HepG2 (cell line): Measurements from ENCODE around the gene LMNA. TPM values are rescaled to one million over a fixed set of nuclear protein-coding genes. Genes with fewer than 3 reads are reported as not detected.

Experiments
- BRD4 ChIP-seq: sonication (generic); formaldehyde crosslinking; IDR thresholded peaks from 2 replicates; pipeline ENCODE4 v1.4.0; 2020; ENCODE audit warnings: missing genetic modification reagents
- HNRNPL ChIP-seq: fragments of 200-400 bp; formaldehyde crosslinking; IDR thresholded peaks from 2 replicates; pipeline ENCODE4 v1.6.1; 2017; ENCODE audit warnings: mild to moderate bottlenecking, low read depth, low read length
- MBNL3 ChIP-seq: fragments of 250-450 bp; sonication (Bioruptor Pico); conservative IDR thresholded peaks from 2 replicates; pipeline ENCODE4 v1.8.0; 2022; ENCODE audit warnings: mild to moderate bottlenecking, inconsistent platforms
- MXD4 ChIP-seq: IDR thresholded peaks from 2 replicates; pipeline ENCODE4 v1.6.1; 2016; ENCODE audit warnings: mild to moderate bottlenecking, missing biosample characterization, missing genetic modification reagents
- ZNF589 ChIP-seq: sonication (generic); formaldehyde crosslinking; conservative IDR thresholded peaks from 2 replicates; pipeline ENCODE4 v1.8.0; 2022; ENCODE audit warnings: mild to moderate bottlenecking, moderate library complexity, missing genetic modification reagents
- ZNF660 ChIP-seq: sonication (generic); formaldehyde crosslinking; IDR thresholded peaks from 2 replicates; pipeline ENCODE4 v1.5.1; 2020; ENCODE audit warnings: mild to moderate bottlenecking, low read depth, missing genetic modification reagents, borderline replicate concordance
- ZSCAN25 ChIP-seq: sonication (generic); formaldehyde crosslinking; IDR thresholded peaks from 2 replicates; pipeline ENCODE4 v1.8.0; 2022; ENCODE audit warnings: mild to moderate bottlenecking, missing genetic modification reagents
- polyA plus RNA-seq, 8 experiments: library from polyadenylated mRNA; depleted of rRNA in 3 of 8; stranded (reverse) in 7 of 8; unstranded in 1 of 8; fragments of >200 nt; fragmentation: Illumina TruSeq in 4 of 8; extraction: Trizol in 4 of 8; gene quantifications; 2 replicates each; pipeline versions ENCODE4 v1.2.1 to v1.2.3, GENCODE V29; 2011 to 2016; ENCODE audit warnings: low read depth in 4 of 8, missing spikeins in 1 of 8, mixed read lengths in 1 of 8; ENCODE audit not compliant: insufficient read depth in 1 of 8
- total RNA-seq, 5 experiments: library from RNA; depleted of rRNA; stranded (reverse); fragments of >200 nt; fragmentation: Illumina TruSeq; extraction: Trizol; gene quantifications; 2 replicates each; pipeline ENCODE4 v1.2.3, GENCODE V29; 2016; ENCODE audit warnings: low read depth in 1 of 5
- TF ChIP-seq, protein P1 (sequence below): IDR thresholded peaks from 2 replicates; pipeline ENCODE4 v1.6.1; 2016; ENCODE audit warnings: low read depth, missing genetic modification reagents, missing compliant biosample characterization
- TF ChIP-seq, protein P2 (sequence below): IDR thresholded peaks from 2 replicates; pipeline ENCODE4 v1.6.1; 2016
- TF ChIP-seq, protein P3 (sequence below): sonication (generic); formaldehyde crosslinking; conservative IDR thresholded peaks from 2 replicates; pipeline ENCODE4 v1.4.0; 2020; ENCODE audit warnings: missing genetic modification reagents
- TF ChIP-seq, protein P4 (sequence below): sonication (generic); formaldehyde crosslinking; IDR thresholded peaks from 2 replicates; pipeline ENCODE4 v1.4.0; 2020; ENCODE audit warnings: mild to moderate bottlenecking, missing genetic modification reagents

Gene LMNA
- total and polyA plus RNA-seq, 2 of the 13 experiments (the other 11 are each of a cell fraction or from before 2014, with no cell fraction given), result 107 to 225 TPM

DNA sequence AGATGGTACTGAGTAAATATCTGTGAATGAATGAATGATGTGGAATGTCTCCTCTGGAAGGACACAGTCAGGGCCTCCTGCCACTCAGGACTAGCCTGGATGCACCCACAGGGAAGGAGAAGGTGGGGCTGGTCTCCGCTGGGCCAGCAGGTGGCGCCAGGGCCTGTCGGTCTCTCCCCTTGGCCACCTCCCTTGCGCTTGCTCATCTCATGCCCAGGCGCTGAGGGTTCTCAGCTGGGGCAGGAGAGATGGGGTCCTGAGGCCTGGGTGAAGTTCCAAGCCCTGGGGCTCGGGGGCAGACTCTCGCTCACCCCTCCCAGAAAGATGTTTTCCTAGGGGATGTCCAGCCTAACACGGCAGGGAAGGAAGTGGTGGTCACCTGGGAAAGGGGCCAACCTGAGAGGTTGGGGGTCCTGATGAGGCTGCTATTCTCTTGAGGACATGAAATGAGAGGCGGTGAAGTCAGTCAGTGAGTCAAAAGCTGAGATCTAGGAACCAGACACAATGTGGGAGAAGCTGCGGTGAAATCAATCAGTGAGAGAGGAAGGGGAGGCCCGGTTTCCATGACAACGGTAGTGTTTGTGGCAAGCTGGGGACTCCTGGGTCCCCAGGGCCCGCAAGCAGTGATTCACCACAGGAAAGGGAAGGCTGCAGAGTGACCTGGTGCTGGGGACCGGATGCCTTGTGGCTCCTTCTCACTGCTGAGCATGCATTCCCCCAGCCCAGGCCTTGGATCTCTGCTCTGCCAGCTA is 17.7 kb upstream of the LMNA start (continued):
- TF ChIP-seq, protein P1, sequence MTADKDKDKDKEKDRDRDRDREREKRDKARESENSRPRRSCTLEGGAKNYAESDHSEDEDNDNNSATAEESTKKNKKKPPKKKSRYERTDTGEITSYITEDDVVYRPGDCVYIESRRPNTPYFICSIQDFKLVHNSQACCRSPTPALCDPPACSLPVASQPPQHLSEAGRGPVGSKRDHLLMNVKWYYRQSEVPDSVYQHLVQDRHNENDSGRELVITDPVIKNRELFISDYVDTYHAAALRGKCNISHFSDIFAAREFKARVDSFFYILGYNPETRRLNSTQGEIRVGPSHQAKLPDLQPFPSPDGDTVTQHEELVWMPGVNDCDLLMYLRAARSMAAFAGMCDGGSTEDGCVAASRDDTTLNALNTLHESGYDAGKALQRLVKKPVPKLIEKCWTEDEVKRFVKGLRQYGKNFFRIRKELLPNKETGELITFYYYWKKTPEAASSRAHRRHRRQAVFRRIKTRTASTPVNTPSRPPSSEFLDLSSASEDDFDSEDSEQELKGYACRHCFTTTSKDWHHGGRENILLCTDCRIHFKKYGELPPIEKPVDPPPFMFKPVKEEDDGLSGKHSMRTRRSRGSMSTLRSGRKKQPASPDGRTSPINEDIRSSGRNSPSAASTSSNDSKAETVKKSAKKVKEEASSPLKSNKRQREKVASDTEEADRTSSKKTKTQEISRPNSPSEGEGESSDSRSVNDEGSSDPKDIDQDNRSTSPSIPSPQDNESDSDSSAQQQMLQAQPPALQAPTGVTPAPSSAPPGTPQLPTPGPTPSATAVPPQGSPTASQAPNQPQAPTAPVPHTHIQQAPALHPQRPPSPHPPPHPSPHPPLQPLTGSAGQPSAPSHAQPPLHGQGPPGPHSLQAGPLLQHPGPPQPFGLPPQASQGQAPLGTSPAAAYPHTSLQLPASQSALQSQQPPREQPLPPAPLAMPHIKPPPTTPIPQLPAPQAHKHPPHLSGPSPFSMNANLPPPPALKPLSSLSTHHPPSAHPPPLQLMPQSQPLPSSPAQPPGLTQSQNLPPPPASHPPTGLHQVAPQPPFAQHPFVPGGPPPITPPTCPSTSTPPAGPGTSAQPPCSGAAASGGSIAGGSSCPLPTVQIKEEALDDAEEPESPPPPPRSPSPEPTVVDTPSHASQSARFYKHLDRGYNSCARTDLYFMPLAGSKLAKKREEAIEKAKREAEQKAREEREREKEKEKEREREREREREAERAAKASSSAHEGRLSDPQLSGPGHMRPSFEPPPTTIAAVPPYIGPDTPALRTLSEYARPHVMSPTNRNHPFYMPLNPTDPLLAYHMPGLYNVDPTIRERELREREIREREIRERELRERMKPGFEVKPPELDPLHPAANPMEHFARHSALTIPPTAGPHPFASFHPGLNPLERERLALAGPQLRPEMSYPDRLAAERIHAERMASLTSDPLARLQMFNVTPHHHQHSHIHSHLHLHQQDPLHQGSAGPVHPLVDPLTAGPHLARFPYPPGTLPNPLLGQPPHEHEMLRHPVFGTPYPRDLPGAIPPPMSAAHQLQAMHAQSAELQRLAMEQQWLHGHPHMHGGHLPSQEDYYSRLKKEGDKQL (CRISPR knock-in tag), result no peak
- TF ChIP-seq ZSCAN25 (CRISPR knock-in tag) (0 out of 2 replicates have a peak, but pooled peaks have one; percentile 60), ZNF589 (CRISPR knock-in tag) (no peak), BRD4 (CRISPR knock-in tag) (no peak), ZNF660 (CRISPR knock-in tag) (no peak), HNRNPL (0 out of 2 replicates have a peak, but pooled peaks have one; percentile 61), MXD4 (CRISPR knock-in tag) (no peak), MBNL3 (CRISPR knock-in tag) (no peak)
- TF ChIP-seq, protein P2, sequence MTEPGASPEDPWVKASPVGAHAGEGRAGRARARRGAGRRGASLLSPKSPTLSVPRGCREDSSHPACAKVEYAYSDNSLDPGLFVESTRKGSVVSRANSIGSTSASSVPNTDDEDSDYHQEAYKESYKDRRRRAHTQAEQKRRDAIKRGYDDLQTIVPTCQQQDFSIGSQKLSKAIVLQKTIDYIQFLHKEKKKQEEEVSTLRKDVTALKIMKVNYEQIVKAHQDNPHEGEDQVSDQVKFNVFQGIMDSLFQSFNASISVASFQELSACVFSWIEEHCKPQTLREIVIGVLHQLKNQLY (CRISPR knock-in tag), result no peak
- TF ChIP-seq, protein P3, sequence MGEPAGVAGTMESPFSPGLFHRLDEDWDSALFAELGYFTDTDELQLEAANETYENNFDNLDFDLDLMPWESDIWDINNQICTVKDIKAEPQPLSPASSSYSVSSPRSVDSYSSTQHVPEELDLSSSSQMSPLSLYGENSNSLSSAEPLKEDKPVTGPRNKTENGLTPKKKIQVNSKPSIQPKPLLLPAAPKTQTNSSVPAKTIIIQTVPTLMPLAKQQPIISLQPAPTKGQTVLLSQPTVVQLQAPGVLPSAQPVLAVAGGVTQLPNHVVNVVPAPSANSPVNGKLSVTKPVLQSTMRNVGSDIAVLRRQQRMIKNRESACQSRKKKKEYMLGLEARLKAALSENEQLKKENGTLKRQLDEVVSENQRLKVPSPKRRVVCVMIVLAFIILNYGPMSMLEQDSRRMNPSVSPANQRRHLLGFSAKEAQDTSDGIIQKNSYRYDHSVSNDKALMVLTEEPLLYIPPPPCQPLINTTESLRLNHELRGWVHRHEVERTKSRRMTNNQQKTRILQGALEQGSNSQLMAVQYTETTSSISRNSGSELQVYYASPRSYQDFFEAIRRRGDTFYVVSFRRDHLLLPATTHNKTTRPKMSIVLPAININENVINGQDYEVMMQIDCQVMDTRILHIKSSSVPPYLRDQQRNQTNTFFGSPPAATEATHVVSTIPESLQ (CRISPR knock-in tag), result no peak
- TF ChIP-seq, protein P4, sequence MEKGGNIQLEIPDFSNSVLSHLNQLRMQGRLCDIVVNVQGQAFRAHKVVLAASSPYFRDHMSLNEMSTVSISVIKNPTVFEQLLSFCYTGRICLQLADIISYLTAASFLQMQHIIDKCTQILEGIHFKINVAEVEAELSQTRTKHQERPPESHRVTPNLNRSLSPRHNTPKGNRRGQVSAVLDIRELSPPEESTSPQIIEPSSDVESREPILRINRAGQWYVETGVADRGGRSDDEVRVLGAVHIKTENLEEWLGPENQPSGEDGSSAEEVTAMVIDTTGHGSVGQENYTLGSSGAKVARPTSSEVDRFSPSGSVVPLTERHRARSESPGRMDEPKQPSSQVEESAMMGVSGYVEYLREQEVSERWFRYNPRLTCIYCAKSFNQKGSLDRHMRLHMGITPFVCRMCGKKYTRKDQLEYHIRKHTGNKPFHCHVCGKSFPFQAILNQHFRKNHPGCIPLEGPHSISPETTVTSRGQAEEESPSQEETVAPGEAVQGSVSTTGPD (CRISPR knock-in tag), result no peak
